Stimulated activated CD8-positive, alpha-beta memory T cell treated with anti-CD3 and anti-CD28 coated beads, Interleukin-12 subunit alpha, Interleukin-12 subunit beta, amount 100 ng/mL, for 24 hours (primary cell): Measurements from ENCODE around the gene SH2D2A.

Experiments used
- DNase-seq: peaks from one replicate; pipeline ENCODE4 v3.0.0-alpha.2; 2020; ENCODE audit errors: extremely low read depth

The SH2D2A gene

GRCh38 chr1:156847591-156848460 lies 31.2 kb upstream of the SH2D2A start:
- DNase-seq: no peak

- no peak for DNase-seq
These were observed 30.0 kb upstream of the SH2D2A start for GRCh38 chr1:156846643-156847042.

- no peak for DNase-seq
These were observed 29.4 kb upstream of the SH2D2A start for GRCh38 chr1:156845953-156846545.

GRCh38 chr1:156845055-156845952 lies 28.7 kb upstream of the SH2D2A start:
- no peak for DNase-seq

GRCh38 chr1:156844638-156845037 lies 28.0 kb upstream of the SH2D2A start:
- no peak for DNase-seq

- no peak for DNase-seq
These were observed 27.5 kb upstream of the SH2D2A start for GRCh38 chr1:156844102-156844501.

GRCh38 chr1:156842618-156843300 lies 26.1 kb upstream of the SH2D2A start:
- no peak for DNase-seq

GRCh38 chr1:156841295-156841855 lies 24.7 kb upstream of the SH2D2A start:
- no peak for DNase-seq

- no peak for DNase-seq
These were observed 24.2 kb upstream of the SH2D2A start for GRCh38 chr1:156840898-156841279.

- DNase-seq: no peak
These were observed 23.7 kb upstream of the SH2D2A start for GRCh38 chr1:156840186-156840897.

- no peak for DNase-seq
These were observed 22.9 kb upstream of the SH2D2A start for GRCh38 chr1:156839426-156840109.

- no peak for DNase-seq
These were observed 22.3 kb upstream of the SH2D2A start for GRCh38 chr1:156838972-156839371.

GRCh38 chr1:156836892-156837291 lies 20.2 kb upstream of the SH2D2A start:
- no peak for DNase-seq

GRCh38 chr1:156836041-156836654 lies 19.5 kb upstream of the SH2D2A start:
- no peak for DNase-seq

GRCh38 chr1:156834322-156834721 lies 17.7 kb upstream of the SH2D2A start:
- DNase-seq: no peak

GRCh38 chr1:156833603-156834002 lies 17.0 kb upstream of the SH2D2A start:
- no peak for DNase-seq

- no peak for DNase-seq
These were observed 15.8 kb upstream of the SH2D2A start for GRCh38 chr1:156832434-156832833.

GRCh38 chr1:156828400-156829124 lies 11.9 kb upstream of the SH2D2A start:
- DNase-seq: no peak

- DNase-seq: no peak
These were observed 10.0 kb upstream of the SH2D2A start for GRCh38 chr1:156826630-156827029.
